Measurements from ENCODE around the gene CTIF. TPM values are rescaled to one million over a fixed set of nuclear protein-coding genes. Genes with fewer than 3 reads are reported as not detected.

Gene CTIF
- total RNA-seq, 3 donors from 2014 or later: 13.2 to 50.3 (median 19.6) TPM

DNA sequence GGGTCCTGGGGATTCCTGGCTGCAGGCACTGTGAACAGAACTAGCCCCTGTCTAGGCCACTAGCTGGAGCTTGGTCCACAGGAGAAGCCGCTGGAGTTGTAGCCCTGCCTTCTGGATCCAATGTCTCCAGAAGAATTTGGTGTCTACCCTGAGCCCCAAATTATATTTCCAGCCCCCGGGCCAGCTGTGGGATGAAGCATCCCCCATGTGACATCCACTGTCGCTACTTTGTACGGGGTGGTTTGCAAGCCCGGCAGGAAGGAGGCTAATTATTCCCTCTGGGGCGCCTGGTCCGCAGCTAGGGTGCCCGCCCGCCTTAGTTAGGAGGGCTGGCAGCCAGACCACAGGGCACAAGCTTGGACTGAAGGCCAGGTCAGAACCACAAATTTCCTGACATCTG lies 305.4 kb downstream of the CTIF start:
- peak in 2 of 3 donors; percentile 6 to 43 for DNase-seq
- Histone ChIP-seq H3K4me3 (no peak overlapping the region), H3K4me1 (ENCODE audit: low read depth) (peaks cover 5% of the 10 kb centered on the region), H3K36me3 (ENCODE audit: low read depth) (no peaks in the 10 kb centered on the region), H3K9me3 (no peaks in the 10 kb centered on the region)
- intact Hi-C loops (cut with DNase I, micrococcal nuclease): no loop called here
- no peak for ATAC-seq
- TF ChIP-seq, protein P1, sequence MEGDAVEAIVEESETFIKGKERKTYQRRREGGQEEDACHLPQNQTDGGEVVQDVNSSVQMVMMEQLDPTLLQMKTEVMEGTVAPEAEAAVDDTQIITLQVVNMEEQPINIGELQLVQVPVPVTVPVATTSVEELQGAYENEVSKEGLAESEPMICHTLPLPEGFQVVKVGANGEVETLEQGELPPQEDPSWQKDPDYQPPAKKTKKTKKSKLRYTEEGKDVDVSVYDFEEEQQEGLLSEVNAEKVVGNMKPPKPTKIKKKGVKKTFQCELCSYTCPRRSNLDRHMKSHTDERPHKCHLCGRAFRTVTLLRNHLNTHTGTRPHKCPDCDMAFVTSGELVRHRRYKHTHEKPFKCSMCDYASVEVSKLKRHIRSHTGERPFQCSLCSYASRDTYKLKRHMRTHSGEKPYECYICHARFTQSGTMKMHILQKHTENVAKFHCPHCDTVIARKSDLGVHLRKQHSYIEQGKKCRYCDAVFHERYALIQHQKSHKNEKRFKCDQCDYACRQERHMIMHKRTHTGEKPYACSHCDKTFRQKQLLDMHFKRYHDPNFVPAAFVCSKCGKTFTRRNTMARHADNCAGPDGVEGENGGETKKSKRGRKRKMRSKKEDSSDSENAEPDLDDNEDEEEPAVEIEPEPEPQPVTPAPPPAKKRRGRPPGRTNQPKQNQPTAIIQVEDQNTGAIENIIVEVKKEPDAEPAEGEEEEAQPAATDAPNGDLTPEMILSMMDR (IDR thresholded peaks at IDR 0.05): no peak

DNA sequence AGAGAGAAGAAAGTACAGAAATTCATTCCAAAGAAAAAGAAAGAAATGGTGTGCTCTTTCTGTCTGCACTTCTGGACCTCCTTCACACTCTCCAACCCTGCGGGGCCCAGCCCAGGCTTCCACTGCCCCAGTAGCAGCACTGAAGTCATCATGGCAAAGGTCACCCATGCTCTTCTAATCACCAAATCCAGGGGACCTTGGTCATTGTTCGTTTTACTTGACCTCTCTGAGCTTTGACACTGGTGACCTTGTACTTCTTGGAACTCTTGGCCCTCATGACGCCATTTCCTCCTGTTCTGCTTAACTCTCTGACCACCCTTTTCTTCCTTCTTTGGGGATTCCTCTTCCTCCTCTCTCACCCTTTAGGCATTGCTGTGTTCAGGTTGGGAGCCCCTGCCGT lies 306.3 kb downstream of the CTIF start:
- H3K4me1 ChIP-seq (ENCODE audit: low read depth): peaks cover 5% of the 10 kb centered on the region
- intact Hi-C loops (cut with DNase I, micrococcal nuclease): no loop called here

DNA sequence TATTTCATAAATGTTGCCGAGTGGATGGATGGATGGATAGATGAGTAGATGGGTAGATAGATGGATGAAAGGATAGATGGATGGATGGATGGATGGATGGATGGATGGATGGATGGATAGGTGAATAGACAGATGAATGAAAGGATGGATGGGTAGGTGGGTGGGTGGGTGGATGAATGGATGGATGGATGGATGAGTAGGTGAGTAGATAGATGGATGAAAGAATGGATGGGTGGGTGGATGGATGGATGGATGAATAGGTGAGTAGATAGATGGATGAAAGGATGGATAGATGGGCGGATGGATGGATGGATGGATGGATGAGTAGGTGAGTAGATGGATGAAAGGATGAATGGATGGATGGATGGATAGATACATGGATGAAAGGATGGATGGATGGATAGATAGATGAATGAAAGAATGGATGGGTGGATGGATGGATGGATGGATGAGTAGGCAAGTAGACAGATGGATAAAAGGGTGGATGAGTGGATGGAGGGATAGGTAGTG lies 307.6 kb downstream of the CTIF start:
- intact Hi-C loops (cut with DNase I, micrococcal nuclease): no loop called here
- DNase-seq: no peak
- ATAC-seq: no peak
- no peak overlapping the region for H3K4me3 ChIP-seq
- H3K9me3 ChIP-seq: no peaks in the 10 kb centered on the region
- H3K4me1 ChIP-seq (ENCODE audit: low read depth): peaks cover 8% of the 10 kb centered on the region
- no peaks in the 10 kb centered on the region for H3K36me3 ChIP-seq (ENCODE audit: low read depth)
- TF ChIP-seq, protein P1 (IDR thresholded peaks at IDR 0.05): no peak

More for the DNA sequence above, 306.3 kb downstream of the CTIF start:
- H3K4me3 ChIP-seq: no peak overlapping the region
- no peaks in the 10 kb centered on the region for H3K36me3 ChIP-seq (ENCODE audit: low read depth)
- no peak for ATAC-seq
- DNase-seq: peak in 1 of 3 donors; percentile 11
- TF ChIP-seq, protein P1 (IDR thresholded peaks at IDR 0.05): no peak
- no peaks in the 10 kb centered on the region for H3K9me3 ChIP-seq

DNA sequence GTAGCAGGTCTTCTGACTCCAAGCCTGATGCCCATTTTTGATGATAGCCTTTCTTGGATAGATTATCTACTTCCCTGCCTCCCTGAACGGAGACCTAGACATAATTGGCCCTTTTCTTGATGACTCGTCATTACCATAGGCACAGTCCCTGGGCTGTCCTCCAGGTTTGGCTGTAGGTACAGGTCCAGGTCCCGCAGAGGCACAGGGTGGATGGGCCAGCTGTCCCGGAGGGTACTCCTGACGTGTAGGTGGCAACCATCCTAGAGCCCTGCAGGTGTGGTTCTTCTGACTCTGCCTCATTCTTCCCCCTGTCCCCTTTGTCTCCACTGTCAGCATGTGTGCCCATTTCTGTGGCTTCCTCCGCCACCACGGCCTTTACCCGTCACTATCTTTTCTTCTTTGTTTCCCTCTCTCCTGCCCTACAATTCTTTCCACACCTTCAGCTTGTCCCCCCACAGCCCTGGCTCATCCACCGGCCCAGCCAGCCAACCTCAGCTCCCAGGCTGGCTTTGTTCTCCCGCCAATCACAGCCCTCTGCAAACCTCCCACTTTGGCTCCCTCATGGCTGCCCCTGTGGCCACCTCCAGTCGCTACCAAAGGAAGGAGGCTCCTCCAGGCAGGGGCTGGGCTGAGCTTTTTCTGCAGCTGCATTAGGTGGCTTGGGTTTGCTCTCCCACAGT lies 309.1 kb downstream of the CTIF start:
- intact Hi-C loops (cut with DNase I, micrococcal nuclease): no loop called here
- ATAC-seq: no peak
- Histone ChIP-seq H3K36me3 (ENCODE audit: low read depth) (no peaks in the 10 kb centered on the region), H3K4me3 (no peak overlapping the region), H3K9me3 (no peaks in the 10 kb centered on the region), H3K4me1 (ENCODE audit: low read depth) (peaks cover 3% of the 10 kb centered on the region)
- peak in 1 of 3 donors; percentile 37 for DNase-seq
- TF ChIP-seq, protein P1 (IDR thresholded peaks at IDR 0.05): no peak

DNA sequence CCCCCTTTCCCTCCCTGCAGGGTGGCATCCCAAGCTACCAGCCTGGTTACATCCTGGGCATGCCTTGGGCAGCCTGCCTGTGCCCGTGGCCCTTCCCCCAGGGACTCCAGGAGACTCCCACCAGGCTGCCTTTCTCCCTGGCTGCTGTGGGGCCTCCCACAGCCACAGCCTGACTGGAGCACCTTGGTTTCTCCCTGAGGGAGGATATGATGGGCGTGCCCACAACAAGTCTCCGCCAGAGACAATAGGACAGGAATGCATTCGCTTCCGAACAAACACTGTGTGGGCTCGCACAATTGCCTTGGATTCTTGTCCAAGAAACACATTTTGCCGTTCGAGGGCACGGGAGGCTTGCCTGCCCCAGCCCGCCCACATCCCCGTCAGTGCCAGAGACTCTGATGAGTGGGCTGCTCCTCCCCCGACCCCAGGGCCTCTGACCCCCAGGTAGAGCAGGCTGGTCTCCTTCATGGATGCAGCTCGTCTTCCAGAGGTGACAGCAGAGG lies 309.9 kb downstream of the CTIF start:
- intact Hi-C loops (cut with DNase I, micrococcal nuclease): no loop called here
- no peak for ATAC-seq

More for the DNA sequence above, 309.9 kb downstream of the CTIF start:
- no peaks in the 10 kb centered on the region for H3K36me3 ChIP-seq (ENCODE audit: low read depth)
- TF ChIP-seq, protein P1 (IDR thresholded peaks at IDR 0.05): no peak
- peaks cover 3% of the 10 kb centered on the region for H3K4me1 ChIP-seq (ENCODE audit: low read depth)
- no peak overlapping the region for H3K4me3 ChIP-seq
- DNase-seq: peak in 1 of 3 donors; percentile 46
- H3K9me3 ChIP-seq: no peaks in the 10 kb centered on the region

Measured in mucosa of descending colon (tissue), 3 donors.